NOMO-1 treated with dmso at 0.1 percent for 144 hours (cell line): ENCODE measurements around the gene TRIM68.

Experiments used
- DNase-seq: peaks from one replicate; lab custom pipeline; 2025; ENCODE audit not compliant: unreplicated experiment; lab: John Stamatoyannopoulos, UW

The TRIM68 gene

DNA sequence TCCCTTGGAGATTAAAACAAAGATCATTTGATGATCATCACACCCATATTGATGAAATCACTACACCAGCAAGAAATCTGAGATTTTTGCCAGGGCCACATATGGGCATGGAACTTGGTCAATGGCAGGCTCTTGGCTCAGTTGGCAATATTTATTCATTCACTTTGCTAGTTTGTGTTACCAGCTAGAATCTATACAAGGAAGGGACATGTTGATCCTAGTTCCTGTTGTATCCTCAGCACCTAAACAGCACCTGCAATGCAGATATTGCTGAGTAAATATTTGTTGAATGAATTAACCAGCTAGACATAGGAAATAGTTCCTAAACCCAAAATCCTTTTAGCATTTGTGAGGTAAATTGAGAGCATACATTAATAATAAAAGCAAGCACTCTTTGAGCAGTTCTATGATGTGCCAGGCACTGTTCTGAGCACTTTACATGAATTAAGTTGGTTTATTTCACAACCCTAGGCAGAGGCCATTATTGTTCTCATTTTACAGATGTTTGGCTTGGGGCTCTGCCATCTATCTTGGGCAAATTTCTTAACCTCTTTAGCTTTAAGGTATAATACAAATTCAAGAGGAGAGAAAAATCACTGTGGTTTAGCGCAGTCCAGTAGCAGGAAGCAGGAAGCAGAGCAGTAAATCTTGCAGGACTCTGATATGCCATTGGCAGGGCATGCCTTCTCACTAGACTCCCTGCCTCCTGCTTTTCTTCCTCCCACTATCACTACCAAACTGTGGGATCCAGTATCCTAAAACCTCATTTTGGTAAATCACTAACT, 1.6 kb downstream of the TRIM68 start:
- no peak for DNase-seq

DNA sequence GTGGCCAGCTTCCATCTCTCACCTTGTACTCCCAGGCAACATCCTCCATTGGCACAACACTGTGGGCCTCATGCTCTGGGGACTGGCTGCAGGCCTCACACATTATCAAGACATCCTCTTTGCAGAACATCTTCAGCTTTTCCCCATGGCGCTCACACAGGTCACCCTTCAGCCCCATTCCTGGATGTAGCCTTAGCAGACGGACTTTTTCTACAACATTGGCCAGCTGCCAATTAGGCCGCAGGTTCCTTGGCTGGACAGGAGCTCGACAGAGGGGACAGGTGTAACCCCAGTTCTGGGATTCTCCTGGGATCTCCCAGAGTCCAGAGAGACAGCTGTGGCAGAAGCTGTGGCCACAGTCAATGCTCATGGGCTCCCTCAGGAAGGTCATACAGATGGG, 3.0 kb downstream of the TRIM68 start:
- no peak for DNase-seq

DNA sequence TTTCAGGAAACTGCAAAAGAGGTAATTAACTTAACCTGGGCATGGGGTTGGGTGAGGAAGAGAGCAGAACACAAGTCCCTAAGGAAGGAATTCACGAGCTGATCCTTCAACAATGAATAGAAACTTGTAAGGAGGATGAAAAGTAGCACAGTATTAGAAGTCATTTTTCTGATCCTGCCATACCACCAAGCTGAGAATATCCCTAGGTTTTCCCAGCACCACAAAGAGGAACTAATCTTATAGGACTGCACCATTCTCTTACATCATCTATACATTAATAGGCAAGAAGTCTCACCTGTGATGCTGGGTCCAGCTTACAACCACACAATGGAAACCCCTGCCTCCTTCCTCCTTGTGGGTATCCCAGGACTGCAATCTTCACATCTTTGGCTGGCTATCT, 14.3 kb downstream of the TRIM68 start, which contains the start of gene OR52I1:
TSS of gene OR52I1 (plus strand) at position 301 of the 400 bp plus-strand sequence. CDS start at position 301, 0 bp downstream.
- DNase-seq, result no peak

DNA sequence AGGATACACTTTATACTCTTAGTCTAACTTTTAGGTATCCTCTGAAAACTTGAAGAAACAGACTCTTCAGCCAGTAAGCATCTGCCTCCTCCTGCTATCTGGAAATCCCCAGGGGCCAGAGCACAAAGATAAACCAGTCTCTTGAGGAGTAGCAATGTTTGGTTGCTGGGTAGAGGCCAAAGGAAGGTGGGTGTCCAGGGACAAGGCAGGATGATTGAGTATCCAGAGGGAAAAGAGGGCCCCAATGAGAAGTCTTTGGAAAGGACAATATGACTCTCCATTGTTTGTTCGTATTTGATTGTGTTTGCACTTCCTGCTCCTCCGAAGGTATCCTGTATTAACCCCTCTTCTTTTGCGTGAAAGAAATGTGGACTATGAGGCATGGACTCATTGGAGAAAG, 19.0 kb downstream of the TRIM68 start:
- no peak for DNase-seq

DNA sequence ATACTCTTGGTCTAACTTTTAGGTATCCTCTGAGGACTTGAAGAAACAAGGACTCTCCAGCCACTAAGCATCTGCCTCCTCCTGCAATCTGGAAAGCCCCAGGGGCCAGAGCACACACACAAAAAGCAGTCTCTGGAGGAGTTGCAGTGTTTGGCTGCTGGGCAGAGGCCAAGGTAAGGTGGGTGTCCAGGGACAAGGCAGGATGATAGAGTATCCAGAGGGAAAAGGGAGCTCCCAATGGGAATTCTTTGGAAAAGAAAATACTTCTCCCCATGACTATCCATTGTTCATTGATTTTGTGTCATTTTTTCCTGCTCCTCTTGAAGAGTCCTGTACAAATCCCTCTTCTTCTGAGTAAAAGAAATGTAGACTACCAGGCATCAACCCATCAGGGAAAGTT, 26.6 kb downstream of the TRIM68 start, which contains the start of gene OR52I2:
TSS of gene OR52I2 (plus strand) at position 301 of the 400 bp plus-strand sequence.
- DNase-seq, result no peak

DNA sequence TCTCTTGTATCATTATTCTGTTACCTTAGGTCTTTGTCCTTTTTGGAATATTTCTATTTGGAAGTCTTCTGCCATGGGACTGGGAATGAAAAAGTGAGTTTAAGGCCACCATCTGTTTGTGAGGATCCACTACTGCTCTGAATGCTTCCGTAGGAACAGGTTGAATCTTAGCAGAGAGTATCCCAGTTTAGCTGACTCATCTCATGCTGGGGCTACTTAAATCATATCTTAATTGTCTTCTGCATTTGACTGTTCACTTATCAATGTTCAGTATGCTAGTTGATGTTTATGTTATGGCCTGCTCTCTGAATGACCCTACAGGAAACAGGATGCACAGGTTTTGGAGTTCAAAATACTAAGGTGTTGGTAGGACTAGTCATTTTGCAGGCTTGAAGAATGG, 27.9 kb downstream of the TRIM68 start:
- no peak for DNase-seq

DNA sequence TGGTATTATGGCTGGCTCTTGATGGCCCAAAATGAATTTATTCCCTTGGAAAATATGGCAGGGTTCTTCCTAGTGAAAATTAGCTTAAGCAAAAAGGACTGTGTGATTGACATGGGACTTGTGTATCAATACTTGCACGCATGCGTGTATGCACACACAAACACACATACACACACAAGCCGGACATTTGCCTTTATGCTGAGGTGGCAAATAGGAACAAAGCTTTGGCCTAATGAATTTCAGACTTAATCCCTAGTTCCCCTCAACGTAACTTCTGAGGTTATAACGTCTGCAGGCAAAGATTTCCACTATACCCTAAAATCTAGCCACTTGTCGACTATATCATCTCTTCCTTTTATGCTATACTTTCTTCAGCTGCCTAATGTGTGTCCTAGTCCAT, 29.4 kb downstream of the TRIM68 start:
- DNase-seq, result no peak

DNA sequence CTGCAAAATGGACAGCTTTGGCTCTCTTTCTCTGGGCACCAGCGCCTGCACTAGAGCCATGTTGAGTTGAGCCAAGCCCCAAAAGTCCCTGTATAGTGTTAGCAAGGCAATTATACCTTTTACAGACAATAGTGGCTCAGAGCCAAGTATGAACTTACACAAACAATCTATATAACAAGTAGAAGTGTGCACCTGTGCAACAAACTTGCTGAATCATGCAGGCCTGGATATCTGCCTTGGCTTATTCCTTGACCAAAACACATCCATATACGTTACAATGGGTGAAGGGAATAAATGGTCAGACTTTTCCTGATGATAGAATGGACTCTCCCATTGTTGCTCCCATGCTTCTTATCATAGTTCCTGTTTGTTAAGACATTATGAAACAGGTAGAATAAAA, 30.3 kb downstream of the TRIM68 start:
- DNase-seq, result no peak

DNA sequence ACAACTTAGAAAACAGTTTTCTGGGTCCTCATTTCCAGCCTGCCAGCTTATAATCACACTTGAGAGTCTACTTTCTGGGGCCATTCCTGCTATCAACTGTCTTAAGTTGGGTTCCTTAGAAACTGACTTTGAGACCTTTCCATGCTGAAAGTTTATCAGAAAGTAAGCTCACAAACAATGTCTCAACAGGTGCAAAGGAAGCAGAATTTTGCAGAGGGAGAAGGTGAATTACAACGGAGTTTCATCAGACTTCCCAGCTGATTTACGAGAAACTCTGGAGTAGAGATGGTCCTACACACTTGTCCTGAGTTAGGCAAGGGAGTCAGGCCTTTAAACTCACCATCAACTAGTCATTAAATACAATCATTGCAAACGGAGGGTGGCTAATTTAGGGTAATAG, 31.2 kb downstream of the TRIM68 start:
- DNase-seq, result no peak

DNA sequence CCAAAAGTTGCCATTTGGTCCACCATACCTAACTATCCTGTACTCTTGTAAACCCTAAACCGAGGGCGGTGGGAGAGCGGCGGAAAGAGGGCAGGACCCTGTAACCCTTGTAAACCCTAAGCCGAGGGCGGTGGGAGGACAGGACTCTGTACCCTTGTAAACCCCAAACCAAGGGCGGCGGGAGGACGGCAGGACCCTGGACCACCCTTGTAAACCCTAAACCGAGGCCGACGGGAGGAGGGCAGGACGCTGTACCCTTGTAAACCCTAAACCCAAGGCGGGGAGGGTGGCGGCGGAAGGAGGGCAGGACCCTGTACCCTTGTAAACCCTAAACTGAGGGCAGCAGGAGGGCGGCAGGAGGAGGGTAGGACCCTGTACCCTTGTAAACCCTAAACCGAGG, 39.0 kb downstream of the TRIM68 start:
- no peak for DNase-seq

DNA sequence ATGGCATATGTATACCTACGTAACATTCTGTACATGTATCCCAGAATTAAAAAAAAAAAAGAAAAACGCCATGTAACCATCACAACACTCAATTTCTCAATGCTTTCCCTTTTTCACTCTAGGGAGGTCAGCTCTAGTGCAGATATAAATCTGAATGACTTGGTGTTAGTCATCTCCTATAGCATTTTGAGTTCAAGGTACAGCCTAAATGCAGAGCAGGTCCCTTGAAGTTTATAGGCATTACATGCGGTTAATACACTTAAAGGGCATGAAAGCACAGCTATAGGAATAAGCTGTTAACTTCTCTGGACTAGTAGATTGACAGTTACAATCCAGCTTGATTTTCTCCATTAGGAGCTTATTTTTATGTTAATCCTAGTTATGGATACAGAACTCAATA, 42.7 kb downstream of the TRIM68 start:
- DNase-seq, result no peak

DNA sequence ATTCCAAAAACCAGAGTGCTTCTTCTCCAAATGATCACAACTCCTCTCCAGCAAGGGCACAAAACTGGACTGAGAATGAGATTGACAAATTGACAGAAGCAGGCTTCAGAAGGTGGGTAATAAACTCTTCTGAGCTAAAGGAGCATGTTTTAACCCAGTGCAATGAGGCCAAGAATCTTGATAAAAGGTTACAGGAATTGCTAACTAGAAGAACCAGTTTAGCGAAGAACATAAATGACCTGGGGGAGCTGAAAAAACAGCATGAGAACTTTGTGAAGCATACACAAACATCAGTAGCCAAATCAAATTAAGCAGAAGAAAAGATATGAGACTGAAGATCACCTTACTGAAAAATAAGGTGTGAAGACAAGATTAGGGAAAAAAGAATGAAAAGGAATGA, 47.6 kb downstream of the TRIM68 start:
- DNase-seq, result no peak

DNA sequence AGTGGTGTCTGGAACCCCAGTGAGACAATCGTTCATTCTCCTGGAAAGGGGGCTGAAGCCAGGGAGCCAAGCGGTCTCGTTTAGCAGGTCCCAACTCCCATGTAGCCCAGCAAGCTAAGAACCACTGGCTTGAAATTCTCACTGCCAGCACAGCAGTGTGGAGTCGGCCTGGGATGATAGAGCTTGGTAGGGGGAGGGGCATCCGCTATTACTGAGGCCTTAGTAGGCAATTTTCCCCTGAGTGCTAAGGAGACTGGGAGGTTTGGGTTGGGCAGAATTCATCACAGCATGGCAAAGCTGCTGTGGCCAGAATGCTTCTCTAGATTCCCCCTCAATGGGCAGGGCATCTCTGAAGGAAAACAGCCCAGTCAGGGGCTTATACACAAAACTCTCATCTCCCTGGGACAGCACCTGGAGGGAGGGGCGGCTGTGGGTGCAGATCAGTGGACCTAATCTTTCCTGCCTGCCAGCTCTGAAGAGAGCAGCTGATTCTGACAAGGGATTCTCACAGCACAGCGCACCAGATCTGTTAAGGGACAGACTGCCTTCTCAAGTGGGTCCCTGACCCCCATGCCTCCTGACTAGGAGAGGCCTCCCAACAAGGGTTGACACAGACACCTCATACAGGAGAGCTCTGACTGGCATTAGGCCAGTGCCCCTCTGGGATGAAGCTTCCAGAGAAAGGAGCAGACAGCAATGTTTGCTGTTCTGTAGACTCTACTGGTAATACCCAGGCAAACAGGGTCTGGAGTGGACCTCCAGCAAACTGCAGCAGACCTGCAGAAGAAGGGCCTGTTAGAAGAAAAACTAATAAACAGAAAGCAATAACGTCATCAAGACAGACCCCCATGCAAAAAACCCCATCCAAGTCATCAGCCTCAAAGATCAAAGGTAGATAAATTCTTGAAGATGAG, 48.2 kb downstream of the TRIM68 start:
- DNase-seq, result no peak

DNA sequence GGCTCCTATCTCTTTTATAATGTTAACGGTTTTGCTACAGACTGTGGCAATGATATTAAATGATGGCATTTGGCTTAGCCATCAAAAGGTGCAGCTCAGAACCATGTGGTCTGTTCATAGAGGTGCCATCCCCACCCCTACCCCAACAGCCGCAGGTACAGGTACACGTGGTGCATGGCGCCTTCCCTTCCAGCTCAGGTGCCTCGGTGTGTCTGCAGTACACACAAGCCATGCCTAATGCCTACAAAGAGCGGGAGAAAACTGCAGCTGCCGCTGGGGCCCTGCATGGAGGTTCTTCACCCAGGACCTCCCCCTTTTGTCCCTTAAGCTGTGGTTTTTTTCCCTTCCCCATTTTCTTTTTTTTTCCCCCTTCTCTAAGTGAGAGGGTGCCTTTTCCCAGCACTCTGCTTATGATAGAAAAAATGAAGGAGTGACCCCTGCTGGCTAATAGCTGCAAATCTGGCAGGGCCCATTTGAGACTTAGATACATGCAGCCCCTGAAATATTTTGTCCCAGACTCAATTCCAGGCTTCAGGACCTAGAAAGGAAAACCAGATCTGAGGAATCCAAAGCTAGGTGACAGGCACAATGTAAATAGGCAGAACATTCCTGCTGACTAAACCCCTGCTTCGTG, 56.6 kb downstream of the TRIM68 start:
- DNase-seq, result no peak
